Thoracic aorta (tissue), 2 donors: ENCODE results near the gene CELF5. TPM values are rescaled to one million over a fixed set of nuclear protein-coding genes. Genes with fewer than 3 reads are reported as not detected.
A peak's percentile ranks its signal among the peaks of the same experiment; 100 is the strongest.

ENCODE experiments used
- ATAC-seq: fragments of 150-250 bp; one replicate; pipeline ENCODE4 v1.8.0; 2017; ENCODE audit warnings: low read depth; ENCODE audit not compliant: insufficient number of reproducible peaks, low FRiP score
- DNase-seq: peaks from one replicate; pipeline ENCODE4 v3.0.0-alpha.2; 2020; ENCODE audit warnings: low spot score
- H3K27ac ChIP-seq, 2 donors: fragments of 200-600 bp; sonication (generic); 1 replicate in 1 of 2; 2 replicates in 1 of 2; pipeline ENCODE4 v1.5.1; 2016; ENCODE audit warnings: mild to moderate bottlenecking in 2 of 2, moderate library complexity in 2 of 2
- H3K27me3 ChIP-seq: fragments of 200-600 bp; sonication (generic); replicated peaks from 2 replicates; pipeline ENCODE4 v1.6.0; 2016; ENCODE audit warnings: mild to moderate bottlenecking; ENCODE audit not compliant: insufficient read depth
- H3K36me3 ChIP-seq: fragments of 200-600 bp; sonication (generic); one replicate; pipeline ENCODE4 v1.5.1; 2016
- H3K4me1 ChIP-seq, 2 donors: fragments of 200-600 bp; sonication (generic); 1 replicate in 1 of 2; 2 replicates in 1 of 2; pipeline versions ENCODE4 v1.5.1 to v1.6.0; 2016; ENCODE audit warnings: low read depth in 2 of 2, mild to moderate bottlenecking in 1 of 2; ENCODE audit not compliant: control insufficient read depth in 1 of 2
- H3K4me3 ChIP-seq: fragments of 200-600 bp; sonication (generic); 2 replicates; pipeline ENCODE4 v1.5.1; 2016; ENCODE audit warnings: mild to moderate bottlenecking
- H3K9me3 ChIP-seq: fragments of 200-600 bp; sonication (generic); 2 replicates; pipeline ENCODE4 v1.5.1; 2016
- total RNA-seq, 2 donors: library from RNA; depleted of rRNA; stranded (reverse); fragments of >200 nt; gene quantifications; one replicate each; pipeline versions ENCODE4 v1.1.0 to v1.2.3, GENCODE V29; 2016
- TF ChIP-seq, protein P1 (sequence below): fragments of 200-600 bp; sonication (generic); IDR thresholded peaks from one replicate; pipeline ENCODE4 v1.5.1; 2019; ENCODE audit warnings: antibody characterized with exemption

The CELF5 gene
- total RNA-seq, 2 donors from 2014 or later, result not detected

DNA sequence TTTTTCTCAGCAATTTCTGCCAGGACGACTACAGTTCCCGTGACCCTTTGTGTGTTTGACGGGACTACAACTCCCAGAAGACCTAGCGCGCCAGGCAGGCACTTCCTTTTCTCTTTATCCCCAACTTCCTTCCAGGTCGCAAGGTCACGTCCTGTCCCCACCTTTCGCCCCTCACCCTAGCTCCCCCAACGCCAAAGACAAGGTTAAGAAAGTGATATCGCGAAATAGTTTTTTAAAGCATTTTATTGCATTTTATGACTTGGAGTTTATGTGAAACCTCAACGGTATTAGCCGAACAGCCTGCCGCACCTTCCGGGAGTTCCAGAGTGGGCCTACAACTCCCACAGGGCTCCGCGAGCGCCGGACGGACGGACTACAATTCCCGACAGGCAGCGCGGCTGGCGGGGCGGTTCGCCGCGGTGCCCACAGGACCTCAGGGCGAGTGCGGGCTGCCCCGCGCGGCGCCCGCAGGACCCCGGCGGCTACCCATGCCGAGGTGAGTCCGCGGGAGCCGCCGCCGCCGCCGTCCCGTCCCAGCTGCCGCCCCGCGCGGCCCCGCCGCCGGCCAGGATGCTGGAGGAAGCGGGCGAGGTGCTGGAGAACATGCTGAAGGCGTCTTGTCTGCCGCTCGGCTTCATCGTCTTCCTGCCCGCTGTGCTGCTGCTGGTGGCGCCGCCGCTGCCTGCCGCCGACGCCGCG lies 38.9 kb upstream of the CELF5 start, which contains the start of gene NCLN:
TSS of gene NCLN (plus strand) at position 470 of the 699 bp plus-strand sequence. CDS start at position 571, 101 bp downstream.
- Histone ChIP-seq H3K4me3 (peak within 1 kb of the TSS; percentile 85), H3K27ac (peak within 1 kb of the TSS; percentile 71 to 78), H3K36me3 (no peaks in the 10 kb centered on the region), H3K9me3 (no peaks in the 10 kb centered on the region), H3K4me1 (peaks cover 10 to 23% of the 10 kb centered on the region in 2 donors), H3K27me3 (no peaks in the 10 kb centered on the region)
- ATAC-seq (peak; percentile 91), DNase-seq (peak; percentile 81)
- TF ChIP-seq, protein P1, sequence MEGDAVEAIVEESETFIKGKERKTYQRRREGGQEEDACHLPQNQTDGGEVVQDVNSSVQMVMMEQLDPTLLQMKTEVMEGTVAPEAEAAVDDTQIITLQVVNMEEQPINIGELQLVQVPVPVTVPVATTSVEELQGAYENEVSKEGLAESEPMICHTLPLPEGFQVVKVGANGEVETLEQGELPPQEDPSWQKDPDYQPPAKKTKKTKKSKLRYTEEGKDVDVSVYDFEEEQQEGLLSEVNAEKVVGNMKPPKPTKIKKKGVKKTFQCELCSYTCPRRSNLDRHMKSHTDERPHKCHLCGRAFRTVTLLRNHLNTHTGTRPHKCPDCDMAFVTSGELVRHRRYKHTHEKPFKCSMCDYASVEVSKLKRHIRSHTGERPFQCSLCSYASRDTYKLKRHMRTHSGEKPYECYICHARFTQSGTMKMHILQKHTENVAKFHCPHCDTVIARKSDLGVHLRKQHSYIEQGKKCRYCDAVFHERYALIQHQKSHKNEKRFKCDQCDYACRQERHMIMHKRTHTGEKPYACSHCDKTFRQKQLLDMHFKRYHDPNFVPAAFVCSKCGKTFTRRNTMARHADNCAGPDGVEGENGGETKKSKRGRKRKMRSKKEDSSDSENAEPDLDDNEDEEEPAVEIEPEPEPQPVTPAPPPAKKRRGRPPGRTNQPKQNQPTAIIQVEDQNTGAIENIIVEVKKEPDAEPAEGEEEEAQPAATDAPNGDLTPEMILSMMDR, result no peak

DNA sequence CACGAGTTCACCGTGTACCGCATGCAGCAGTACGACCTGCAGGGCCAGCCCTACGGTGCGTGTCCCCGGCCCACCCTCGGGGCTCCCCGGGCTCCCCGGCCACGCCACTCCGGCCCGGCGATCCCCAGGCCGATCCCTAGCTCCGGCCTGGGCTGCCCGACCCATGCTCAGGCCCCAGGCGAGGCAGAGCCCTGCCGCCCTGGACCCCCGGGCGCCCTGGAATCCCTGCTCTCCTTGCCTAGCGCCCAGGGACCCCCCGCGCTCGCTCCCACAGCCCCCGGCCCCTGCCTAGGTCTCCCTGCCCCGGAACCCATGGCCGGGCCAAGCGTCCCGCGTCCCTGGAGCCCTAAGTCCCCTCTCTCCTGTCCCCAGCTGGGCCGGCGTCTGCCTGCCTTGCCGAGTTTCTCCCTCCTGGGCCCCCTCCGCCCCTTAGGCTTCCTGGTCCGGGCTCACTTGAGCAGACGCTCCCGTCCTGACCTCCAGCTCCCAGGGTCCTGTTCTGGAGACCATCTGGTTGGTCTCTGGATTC lies 38.2 kb upstream of the CELF5 start:
- ATAC-seq (no peak), DNase-seq (no peak)
- no peaks in the 10 kb centered on the region for H3K9me3 ChIP-seq
- no peak overlapping the region for H3K27ac ChIP-seq
- no peaks in the 10 kb centered on the region for H3K27me3 ChIP-seq
- peak overlapping the region; percentile 85 for H3K4me3 ChIP-seq
- TF ChIP-seq, protein P1, result no peak
- H3K36me3 ChIP-seq, result no peaks in the 10 kb centered on the region
- peaks cover 10 to 23% of the 10 kb centered on the region in 2 donors for H3K4me1 ChIP-seq

DNA sequence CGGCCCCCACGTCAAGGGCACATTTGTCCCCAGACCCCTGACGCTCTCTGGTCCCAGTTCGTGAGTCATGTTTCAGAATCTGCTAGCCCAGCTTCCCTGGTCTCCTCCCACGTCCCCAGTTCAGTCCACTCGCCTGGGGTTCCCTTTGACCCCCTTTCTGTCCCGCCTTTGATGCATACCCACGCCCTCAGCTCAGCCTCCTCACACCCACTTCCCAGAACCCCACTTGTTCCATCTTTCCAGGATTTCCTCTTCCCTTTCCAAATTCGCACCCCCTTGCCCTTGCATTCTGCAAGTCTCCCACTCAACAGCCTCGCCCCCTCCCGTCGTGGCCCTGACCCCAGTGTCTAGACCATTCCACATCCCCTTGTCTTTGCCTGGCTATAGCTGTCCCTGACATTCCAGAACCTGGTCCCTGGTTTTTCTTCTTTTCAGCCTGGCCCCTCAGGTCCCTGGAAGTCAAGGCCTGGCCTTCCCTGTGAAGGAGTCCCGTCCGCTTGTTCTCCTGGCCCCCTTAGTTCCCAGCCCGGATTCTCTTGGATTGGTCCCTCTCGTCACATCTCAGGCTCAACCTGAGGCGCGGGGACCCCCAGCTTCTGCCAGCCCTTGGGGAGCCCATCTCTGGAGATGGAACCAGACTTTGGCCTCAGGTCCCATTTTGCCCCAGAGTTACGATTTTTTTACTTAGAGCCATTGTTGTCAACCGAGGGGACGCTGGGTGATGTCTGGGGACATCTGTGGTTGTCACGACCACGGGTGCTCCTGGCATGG lies 37.4 kb upstream of the CELF5 start:
- no peak for DNase-seq
- Histone ChIP-seq H3K27ac (no peak overlapping the region), H3K27me3 (no peaks in the 10 kb centered on the region), H3K9me3 (no peaks in the 10 kb centered on the region), H3K4me3 (peak overlapping the region; percentile 85), H3K36me3 (no peaks in the 10 kb centered on the region), H3K4me1 (peaks cover 10 to 23% of the 10 kb centered on the region in 2 donors)
- TF ChIP-seq, protein P1, result no peak
- ATAC-seq, result no peak

DNA sequence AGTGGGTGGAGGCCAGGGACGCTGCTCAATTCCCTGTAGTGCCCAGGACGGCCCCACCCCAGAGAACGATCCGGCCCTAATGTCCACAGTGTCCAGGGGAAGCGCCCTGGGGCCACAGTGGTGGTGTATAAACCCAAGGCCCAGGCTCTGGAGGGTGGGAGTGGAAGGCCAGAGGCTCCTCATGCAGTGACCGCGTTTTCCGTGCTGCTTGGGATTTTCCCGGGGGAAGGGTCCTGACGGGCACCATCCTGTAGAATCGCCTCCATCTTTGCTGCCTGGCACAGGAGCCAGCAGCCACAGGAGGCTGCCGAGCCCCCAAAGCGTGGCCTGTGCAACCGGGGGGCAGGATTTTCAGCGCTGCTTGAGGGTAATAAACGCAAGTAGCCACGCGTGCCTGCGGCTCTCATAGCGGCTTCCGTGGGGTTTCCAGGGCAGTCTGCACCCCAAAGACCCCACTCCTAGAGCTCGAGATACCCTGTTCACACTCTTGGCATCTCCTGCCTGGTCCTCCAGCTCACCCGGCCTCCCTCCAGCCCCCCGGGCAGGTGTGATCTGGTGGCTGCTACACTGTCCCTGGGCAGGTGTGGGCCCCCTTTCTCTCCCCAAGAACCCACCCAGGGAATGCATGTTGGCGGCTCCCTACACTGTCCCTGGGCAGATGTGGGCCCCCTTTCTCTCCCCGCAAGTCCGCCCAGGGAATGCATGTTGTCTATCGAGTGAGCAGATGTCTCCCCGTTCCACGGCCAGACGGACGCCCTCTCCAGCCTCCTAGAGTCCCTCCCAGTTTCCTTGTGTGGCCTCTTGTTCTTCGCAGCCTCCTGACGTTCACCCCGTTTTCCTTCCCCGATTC lies 36.6 kb upstream of the CELF5 start:
- DNase-seq (no peak), ATAC-seq (no peak)
- Histone ChIP-seq H3K4me1 (peaks cover 10 to 23% of the 10 kb centered on the region in 2 donors), H3K9me3 (no peaks in the 10 kb centered on the region), H3K27me3 (no peaks in the 10 kb centered on the region), H3K36me3 (no peaks in the 10 kb centered on the region), H3K27ac (no peak overlapping the region), H3K4me3 (no peak overlapping the region)
- TF ChIP-seq, protein P1, result no peak
